ENCODE data around the gene SPAG7.
"Not testable (repeated sequence)": the region's sequence is repeated elsewhere in the genome, so short reads cannot be mapped to it uniquely, and the experiment has no call there.

The SPAG7 gene

DNA sequence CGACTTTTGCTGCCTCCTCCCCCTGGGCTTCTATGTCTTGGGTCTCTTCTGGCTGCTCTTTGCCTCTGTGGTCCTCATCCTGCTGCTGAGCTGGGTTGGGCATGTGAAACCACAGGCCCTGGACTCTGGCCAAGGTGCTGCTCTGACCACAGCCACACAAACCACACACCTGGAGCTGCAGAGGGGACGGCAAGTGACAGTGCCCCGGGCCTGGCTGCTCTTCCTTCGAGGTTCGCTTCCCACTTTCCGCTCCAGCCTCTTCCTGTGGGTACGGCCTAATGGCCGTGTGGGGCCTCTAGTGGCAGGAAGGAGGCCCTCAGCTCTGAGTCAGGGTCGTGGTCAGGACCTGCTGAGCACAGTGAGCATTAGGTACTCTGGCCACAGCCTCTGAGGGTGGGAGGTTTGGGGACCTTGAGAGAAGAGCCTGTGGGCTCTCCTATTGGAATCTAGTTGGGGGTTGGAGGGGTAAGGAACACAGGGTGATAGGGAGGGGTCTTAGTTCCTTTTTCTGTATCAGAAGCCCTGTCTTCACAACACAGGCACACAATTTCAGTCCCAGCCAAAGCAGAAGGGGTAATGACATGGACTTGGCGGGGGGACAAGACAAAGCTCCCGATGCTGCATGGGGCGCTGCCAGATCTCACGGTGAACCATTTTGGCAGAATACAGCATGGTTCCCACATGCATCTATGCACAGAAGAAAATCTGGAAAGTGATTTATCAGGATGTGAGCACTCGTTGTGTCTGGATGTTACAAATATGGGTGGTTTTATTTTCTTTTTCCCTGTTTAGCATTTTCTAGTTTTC is 33.2 kb downstream of the SPAG7 start:
- Histone ChIP-seq H3K27ac (ENCODE audit: low read depth, low read length) (peak overlapping the region; percentile 26), H3K9ac (ENCODE audit: low read depth, low read length) (no peak overlapping the region), H3K4me3 (ENCODE audit: low read depth, low read length) (no peak overlapping the region), H3K36me3 (ENCODE audit: control insufficient read depth, insufficient read depth, low read length) (peaks cover 34% of the 10 kb centered on the region), H3K27me3 (ENCODE audit: control insufficient read depth, insufficient read depth, low read length) (no peaks in the 10 kb centered on the region), H3K4me1 (ENCODE audit: control insufficient read depth, insufficient read depth, low read length) (0 out of 2 replicates have a peak, but pooled peaks cover 6% of the 10 kb centered on the region), H3K9me3 (ENCODE audit: control insufficient read depth, insufficient read depth, low read length) (no peaks in the 10 kb centered on the region)

DNA sequence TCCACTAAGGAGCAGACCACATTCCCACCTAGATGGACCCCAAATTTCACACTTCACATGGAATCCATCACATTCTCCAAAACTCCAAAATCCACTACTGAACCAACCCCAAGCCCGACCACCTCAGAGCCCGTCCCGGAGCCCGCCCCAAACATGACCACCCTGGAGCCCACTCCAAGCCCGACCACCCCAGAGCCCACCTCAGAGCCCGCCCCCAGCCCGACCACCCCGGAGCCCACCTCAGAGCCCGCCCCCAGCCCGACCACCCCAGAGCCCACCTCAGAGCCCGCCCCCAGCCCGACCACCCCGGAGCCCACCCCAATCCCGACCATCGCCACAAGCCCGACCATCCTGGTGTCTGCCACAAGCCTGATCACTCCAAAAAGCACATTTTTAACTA is 34.0 kb downstream of the SPAG7 start:
- Histone ChIP-seq H3K4me3 (ENCODE audit: low read depth, low read length) (no peak overlapping the region), H3K36me3 (ENCODE audit: control insufficient read depth, insufficient read depth, low read length) (peaks cover 33% of the 10 kb centered on the region), H3K27ac (ENCODE audit: low read depth, low read length) (no peak overlapping the region), H3K9ac (ENCODE audit: low read depth, low read length) (no peak overlapping the region), H3K4me1 (ENCODE audit: control insufficient read depth, insufficient read depth, low read length) (0 out of 2 replicates have a peak, but pooled peaks cover 3% of the 10 kb centered on the region), H3K9me3 (ENCODE audit: control insufficient read depth, insufficient read depth, low read length) (no peaks in the 10 kb centered on the region), H3K27me3 (ENCODE audit: control insufficient read depth, insufficient read depth, low read length) (no peaks in the 10 kb centered on the region)

DNA sequence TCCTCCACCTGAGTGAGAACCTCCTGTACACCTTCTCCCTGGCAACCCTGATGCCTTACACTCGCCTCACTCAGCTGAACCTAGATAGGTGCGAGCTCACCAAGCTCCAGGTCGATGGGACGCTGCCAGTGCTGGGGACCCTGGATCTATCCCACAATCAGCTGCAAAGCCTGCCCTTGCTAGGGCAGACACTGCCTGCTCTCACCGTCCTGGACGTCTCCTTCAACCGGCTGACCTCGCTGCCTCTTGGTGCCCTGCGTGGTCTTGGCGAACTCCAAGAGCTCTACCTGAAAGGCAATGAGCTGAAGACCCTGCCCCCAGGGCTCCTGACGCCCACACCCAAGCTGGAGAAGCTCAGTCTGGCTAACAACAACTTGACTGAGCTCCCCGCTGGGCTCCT is 34.9 kb downstream of the SPAG7 start:
- Histone ChIP-seq H3K36me3 (ENCODE audit: control insufficient read depth, insufficient read depth, low read length) (peaks cover 24% of the 10 kb centered on the region), H3K4me1 (ENCODE audit: control insufficient read depth, insufficient read depth, low read length) (no peaks in the 10 kb centered on the region), H3K27ac (ENCODE audit: low read depth, low read length) (no peak overlapping the region), H3K9ac (ENCODE audit: low read depth, low read length) (no peak overlapping the region), H3K27me3 (ENCODE audit: control insufficient read depth, insufficient read depth, low read length) (no peaks in the 10 kb centered on the region), H3K4me3 (ENCODE audit: low read depth, low read length) (no peak overlapping the region), H3K9me3 (ENCODE audit: control insufficient read depth, insufficient read depth, low read length) (no peaks in the 10 kb centered on the region)

DNA sequence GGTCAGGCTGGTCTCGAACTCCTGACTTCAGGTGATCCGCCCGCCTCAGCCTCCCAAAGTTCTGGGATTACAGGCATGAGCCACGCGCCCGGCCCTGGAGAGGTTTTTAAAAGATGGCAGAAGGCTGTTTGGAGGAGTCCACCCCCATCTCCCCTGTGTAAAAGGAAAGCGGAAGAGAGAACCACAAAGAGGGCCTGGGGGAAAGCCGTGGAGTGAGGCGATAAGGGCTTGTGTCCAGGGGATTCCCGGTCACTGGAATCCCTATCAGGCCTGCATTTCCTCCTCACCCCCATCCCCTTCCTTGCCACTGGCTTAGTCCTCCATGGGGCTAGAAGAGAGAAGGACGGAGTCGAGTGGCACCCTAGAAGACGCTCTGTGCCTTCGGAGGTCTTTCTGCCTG is 35.7 kb downstream of the SPAG7 start, which contains the start of gene GP1BA:
GP1BA (plus strand) TSS at position 315 of the 400 bp plus-strand sequence. CDS start 328 bp downstream, outside the sequence.
- no peak within 1 kb of the TSS for H3K27ac ChIP-seq (ENCODE audit: low read depth, low read length)
- no peaks in the 10 kb centered on the region for H3K27me3 ChIP-seq (ENCODE audit: control insufficient read depth, insufficient read depth, low read length)
- no peak within 1 kb of the TSS for H3K4me3 ChIP-seq (ENCODE audit: low read depth, low read length)
- peaks cover 16% of the 10 kb centered on the region; the same call in 1 of the 2 replicates for H3K36me3 ChIP-seq (ENCODE audit: control insufficient read depth, insufficient read depth, low read length)
- no peaks in the 10 kb centered on the region for H3K4me1 ChIP-seq (ENCODE audit: control insufficient read depth, insufficient read depth, low read length)
- no peaks in the 10 kb centered on the region for H3K9me3 ChIP-seq (ENCODE audit: control insufficient read depth, insufficient read depth, low read length)
- H3K9ac ChIP-seq (ENCODE audit: low read depth, low read length): no peak within 1 kb of the TSS

DNA sequence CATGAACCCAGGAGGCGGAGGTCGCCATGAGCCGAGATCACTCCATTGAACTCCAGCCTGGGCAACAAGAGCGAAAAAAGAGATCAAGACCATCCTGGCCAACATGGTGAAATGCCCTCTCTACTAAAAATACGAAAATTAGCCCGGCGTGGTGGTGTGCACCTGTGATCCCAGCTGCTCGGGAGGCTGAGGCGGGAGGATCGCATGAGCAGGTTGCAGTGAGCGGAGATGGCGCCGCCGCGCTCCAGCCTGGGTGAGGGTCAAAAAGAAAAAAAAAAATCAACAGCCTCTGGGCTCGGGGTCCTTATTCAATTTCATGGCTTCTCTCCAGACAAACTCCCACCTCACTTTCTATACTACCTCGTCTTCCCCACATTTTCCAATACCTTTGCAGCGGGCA is 38.7 kb downstream of the SPAG7 start:
- Histone ChIP-seq H3K27ac (ENCODE audit: low read depth, low read length) (no peak overlapping the region), H3K4me3 (ENCODE audit: low read depth, low read length) (no peak overlapping the region), H3K9ac (ENCODE audit: low read depth, low read length) (no peak overlapping the region), H3K27me3 (ENCODE audit: control insufficient read depth, insufficient read depth, low read length) (no peaks in the 10 kb centered on the region), H3K9me3 (ENCODE audit: control insufficient read depth, insufficient read depth, low read length) (no peaks in the 10 kb centered on the region), H3K4me1 (ENCODE audit: control insufficient read depth, insufficient read depth, low read length) (no peaks in the 10 kb centered on the region), H3K36me3 (ENCODE audit: control insufficient read depth, insufficient read depth, low read length) (peaks cover 3% of the 10 kb centered on the region; the same call in 1 of the 2 replicates)

DNA sequence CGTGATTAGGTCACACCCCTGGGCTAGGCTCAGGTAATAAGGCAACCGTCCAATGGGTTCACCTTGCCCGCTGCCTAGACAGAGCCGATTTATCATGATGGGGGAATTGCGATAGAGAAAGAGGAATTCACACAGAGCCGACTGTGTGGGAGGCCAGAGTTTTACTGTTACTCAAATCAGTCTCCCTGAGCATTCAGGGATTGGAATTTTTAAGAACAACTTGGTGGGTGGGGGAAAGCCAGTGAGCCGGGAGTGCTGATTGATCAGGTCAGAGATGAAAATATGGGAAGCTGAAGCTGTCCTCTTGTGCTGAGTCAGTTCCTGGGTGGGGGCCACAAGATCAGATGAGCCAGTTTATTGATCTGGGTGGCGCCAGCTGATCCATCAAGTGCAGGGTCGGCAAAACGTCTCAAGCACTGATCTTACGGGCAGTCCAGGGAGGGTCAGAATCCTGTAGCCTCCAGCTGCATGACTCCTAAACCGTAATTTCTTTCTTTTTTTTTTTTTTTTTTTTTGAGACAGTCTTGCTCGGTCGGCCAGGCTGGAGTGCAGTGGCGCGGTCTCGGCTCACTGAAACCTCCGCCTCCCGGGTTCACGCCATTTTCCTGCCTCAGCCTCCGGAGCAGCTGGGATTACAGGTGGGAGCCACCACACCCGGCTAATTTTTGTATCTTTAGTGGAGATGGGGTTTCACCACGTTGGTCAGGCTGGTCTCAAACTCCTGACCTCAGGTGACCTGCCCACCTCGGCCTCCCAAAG is 40.9 kb downstream of the SPAG7 start:
- H3K9me3 ChIP-seq (ENCODE audit: control insufficient read depth, insufficient read depth, low read length); H3K36me3 ChIP-seq (ENCODE audit: control insufficient read depth, insufficient read depth, low read length); H3K9ac ChIP-seq (ENCODE audit: low read depth, low read length); H3K27me3 ChIP-seq (ENCODE audit: control insufficient read depth, insufficient read depth, low read length); H3K4me3 ChIP-seq (ENCODE audit: low read depth, low read length); H3K27ac ChIP-seq (ENCODE audit: low read depth, low read length); H3K4me1 ChIP-seq (ENCODE audit: control insufficient read depth, insufficient read depth, low read length): not testable (repeated sequence)

DNA sequence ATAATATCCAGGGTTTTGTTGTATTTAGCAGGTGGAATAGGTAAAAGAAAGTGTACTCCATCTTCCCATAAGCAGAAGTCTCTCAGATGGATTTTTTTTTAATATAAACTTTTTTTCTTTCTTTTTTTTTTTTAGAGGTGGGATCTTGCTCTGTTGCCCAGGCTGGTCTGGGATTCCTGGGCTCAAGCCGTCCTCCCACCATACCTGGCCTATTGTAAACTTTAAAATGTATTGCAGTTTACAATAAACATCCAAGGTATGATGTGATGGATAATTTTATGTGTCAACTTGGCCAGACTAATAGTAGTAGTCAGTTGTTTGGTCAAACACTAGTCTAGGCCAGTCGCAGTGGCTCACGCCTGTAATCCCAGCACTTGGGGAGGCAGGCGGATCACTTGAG is 46.3 kb downstream of the SPAG7 start:
- Histone ChIP-seq H3K27ac (ENCODE audit: low read depth, low read length) (no peak overlapping the region), H3K4me3 (ENCODE audit: low read depth, low read length) (no peak overlapping the region), H3K27me3 (ENCODE audit: control insufficient read depth, insufficient read depth, low read length) (no peaks in the 10 kb centered on the region)

DNA sequence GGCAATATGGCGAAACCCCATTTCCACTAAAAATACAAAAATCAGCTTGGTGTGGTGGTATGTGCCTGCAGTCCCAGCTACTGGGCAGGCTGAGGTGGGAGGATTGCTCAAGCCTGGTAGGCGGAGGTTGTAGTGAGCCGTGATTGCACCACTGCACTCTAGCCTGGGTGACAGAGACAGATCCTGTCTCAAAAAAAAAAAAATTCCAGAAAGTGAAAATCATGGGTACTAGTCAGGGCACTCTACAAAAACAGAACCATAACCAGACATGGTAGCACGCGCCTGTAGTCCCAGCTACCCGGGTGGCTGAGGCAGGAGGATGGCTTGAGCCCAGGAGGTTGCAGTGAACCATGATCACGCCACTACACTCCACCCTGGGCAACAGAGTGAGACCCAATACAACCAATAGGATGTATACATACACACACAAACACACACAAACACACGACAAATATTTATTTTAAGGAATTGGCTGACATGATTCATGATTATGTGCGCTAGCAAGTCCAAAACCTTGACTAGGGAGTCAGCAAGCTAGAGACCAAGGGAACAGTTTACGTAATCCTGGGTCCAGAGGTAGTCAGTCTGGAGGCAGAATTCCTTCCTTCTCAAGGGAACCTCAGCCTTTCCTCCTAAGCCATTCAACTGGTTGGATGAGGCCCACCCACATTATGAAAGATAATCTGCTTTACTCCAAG is 47.1 kb downstream of the SPAG7 start:
- Histone ChIP-seq H3K9ac (ENCODE audit: low read depth, low read length) (no peak overlapping the region), H3K36me3 (ENCODE audit: control insufficient read depth, insufficient read depth, low read length) (no peaks in the 10 kb centered on the region), H3K9me3 (ENCODE audit: control insufficient read depth, insufficient read depth, low read length) (no peaks in the 10 kb centered on the region), H3K4me1 (ENCODE audit: control insufficient read depth, insufficient read depth, low read length) (peaks cover 4% of the 10 kb centered on the region; the same call in 1 of the 2 replicates), H3K27me3 (ENCODE audit: control insufficient read depth, insufficient read depth, low read length) (no peaks in the 10 kb centered on the region), H3K4me3 (ENCODE audit: low read depth, low read length) (no peak overlapping the region), H3K27ac (ENCODE audit: low read depth, low read length) (no peak overlapping the region)

More for the DNA sequence above, 46.3 kb downstream of the SPAG7 start:
- no peaks in the 10 kb centered on the region for H3K36me3 ChIP-seq (ENCODE audit: control insufficient read depth, insufficient read depth, low read length)
- no peaks in the 10 kb centered on the region for H3K9me3 ChIP-seq (ENCODE audit: control insufficient read depth, insufficient read depth, low read length)
- peaks cover 4% of the 10 kb centered on the region; the same call in 1 of the 2 replicates for H3K4me1 ChIP-seq (ENCODE audit: control insufficient read depth, insufficient read depth, low read length)
- H3K9ac ChIP-seq (ENCODE audit: low read depth, low read length): no peak overlapping the region

DNA sequence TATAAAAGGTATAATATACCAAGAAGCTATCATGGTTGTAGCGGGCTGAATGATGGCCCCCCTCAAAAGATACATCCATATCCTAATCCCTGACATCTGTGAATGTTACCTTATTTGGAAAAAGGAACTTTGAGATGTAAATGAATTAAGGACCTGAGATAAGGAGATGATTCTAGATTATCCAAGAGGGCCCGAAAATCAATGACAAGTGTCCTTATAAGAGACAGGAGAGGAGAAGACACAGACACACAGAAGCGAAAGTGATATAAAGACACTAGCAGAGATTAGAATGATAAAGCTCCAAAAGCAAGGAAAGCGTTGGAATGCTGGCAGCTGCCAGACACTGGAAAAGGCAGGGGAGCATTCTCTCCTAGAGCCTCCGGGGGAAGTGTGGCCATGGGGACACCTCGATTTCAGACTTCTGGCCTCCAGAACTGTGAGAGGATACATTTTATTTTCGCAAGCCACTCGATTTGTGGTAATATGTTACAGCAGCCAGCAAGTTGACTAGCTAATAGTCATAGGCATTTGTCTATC is 48.0 kb downstream of the SPAG7 start:
- Histone ChIP-seq H3K9me3 (ENCODE audit: control insufficient read depth, insufficient read depth, low read length) (no peaks in the 10 kb centered on the region), H3K4me1 (ENCODE audit: control insufficient read depth, insufficient read depth, low read length) (peaks cover 4% of the 10 kb centered on the region; the same call in 1 of the 2 replicates), H3K27me3 (ENCODE audit: control insufficient read depth, insufficient read depth, low read length) (no peaks in the 10 kb centered on the region), H3K36me3 (ENCODE audit: control insufficient read depth, insufficient read depth, low read length) (no peaks in the 10 kb centered on the region), H3K4me3 (ENCODE audit: low read depth, low read length) (no peak overlapping the region), H3K9ac (ENCODE audit: low read depth, low read length) (no peak overlapping the region), H3K27ac (ENCODE audit: low read depth, low read length) (no peak overlapping the region)

DNA sequence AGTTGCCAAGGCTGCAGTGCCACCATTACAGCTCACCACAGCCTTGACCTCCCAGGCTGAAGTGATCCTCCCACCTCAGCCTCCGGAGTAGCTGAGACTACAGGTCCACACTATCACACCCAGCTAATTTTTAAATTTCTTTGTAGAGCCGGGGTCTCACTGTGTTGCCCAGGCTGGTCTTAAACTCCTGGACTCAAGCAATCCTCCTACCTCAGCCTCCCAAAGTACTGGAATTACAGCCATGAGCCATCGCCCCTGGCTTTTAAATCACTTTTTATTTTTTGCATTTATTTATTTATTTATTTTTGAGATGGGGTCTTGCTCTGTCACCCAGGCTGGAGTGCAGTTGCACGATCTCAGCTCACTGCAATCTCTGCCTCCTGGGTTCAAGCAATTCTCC is 53.1 kb downstream of the SPAG7 start:
- not testable (repeated sequence) for H3K9ac ChIP-seq (ENCODE audit: low read depth, low read length); H3K9me3 ChIP-seq (ENCODE audit: control insufficient read depth, insufficient read depth, low read length); H3K4me1 ChIP-seq (ENCODE audit: control insufficient read depth, insufficient read depth, low read length); H3K36me3 ChIP-seq (ENCODE audit: control insufficient read depth, insufficient read depth, low read length); H3K4me3 ChIP-seq (ENCODE audit: low read depth, low read length); H3K27me3 ChIP-seq (ENCODE audit: control insufficient read depth, insufficient read depth, low read length); H3K27ac ChIP-seq (ENCODE audit: low read depth, low read length)
